ENCODE measurements around the gene SECISBP2. TPM values are rescaled to one million over a fixed set of nuclear protein-coding genes. Genes with fewer than 3 reads are reported as not detected.
"Not testable (repeated sequence)": the region's sequence is repeated elsewhere in the genome, so short reads cannot be mapped to it uniquely, and the experiment has no call there.

SECISBP2 gene
- total RNA-seq, 1 donor from 2014 or later = 15.1 TPM

DNA sequence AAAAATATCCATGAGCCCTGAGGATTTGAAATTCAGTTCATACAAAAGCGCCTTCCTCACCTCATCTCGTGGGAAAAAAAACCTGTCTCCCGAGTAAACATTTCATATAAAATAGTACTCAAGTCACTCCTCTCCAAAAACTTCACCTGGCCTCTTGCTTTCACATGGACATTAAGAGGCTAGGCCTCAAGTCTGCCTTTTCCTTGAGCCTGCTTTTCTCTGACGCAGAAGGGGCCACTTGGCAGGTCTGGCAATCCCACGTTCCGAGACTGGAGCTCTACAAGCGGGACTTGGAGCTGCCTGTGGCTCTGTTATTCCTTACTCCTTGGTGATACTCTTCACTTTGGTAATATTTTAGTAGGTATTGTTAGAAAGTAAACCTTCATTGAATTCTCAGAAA, 34.2 kb upstream of the SECISBP2 start:
- Mint-ChIP-seq H3K4me1 (ENCODE audit: low read depth) (no peaks in the 10 kb centered on the region), H3K27me3 (ENCODE audit: low read depth) (no peaks in the 10 kb centered on the region), H3K27ac (ENCODE audit: unreplicated experiment) (no peak overlapping the region), H3K4me3 (ENCODE audit: unreplicated experiment) (no peak overlapping the region), H3K9me3 (ENCODE audit: low read depth) (no peaks in the 10 kb centered on the region), H3K36me3 (ENCODE audit: low read depth) (no peaks in the 10 kb centered on the region)
- TF ChIP-seq, protein P1, sequence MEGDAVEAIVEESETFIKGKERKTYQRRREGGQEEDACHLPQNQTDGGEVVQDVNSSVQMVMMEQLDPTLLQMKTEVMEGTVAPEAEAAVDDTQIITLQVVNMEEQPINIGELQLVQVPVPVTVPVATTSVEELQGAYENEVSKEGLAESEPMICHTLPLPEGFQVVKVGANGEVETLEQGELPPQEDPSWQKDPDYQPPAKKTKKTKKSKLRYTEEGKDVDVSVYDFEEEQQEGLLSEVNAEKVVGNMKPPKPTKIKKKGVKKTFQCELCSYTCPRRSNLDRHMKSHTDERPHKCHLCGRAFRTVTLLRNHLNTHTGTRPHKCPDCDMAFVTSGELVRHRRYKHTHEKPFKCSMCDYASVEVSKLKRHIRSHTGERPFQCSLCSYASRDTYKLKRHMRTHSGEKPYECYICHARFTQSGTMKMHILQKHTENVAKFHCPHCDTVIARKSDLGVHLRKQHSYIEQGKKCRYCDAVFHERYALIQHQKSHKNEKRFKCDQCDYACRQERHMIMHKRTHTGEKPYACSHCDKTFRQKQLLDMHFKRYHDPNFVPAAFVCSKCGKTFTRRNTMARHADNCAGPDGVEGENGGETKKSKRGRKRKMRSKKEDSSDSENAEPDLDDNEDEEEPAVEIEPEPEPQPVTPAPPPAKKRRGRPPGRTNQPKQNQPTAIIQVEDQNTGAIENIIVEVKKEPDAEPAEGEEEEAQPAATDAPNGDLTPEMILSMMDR (IDR thresholded peaks at IDR 0.05) = no peak
- no peak for DNase-seq (ENCODE audit: low spot score)

DNA sequence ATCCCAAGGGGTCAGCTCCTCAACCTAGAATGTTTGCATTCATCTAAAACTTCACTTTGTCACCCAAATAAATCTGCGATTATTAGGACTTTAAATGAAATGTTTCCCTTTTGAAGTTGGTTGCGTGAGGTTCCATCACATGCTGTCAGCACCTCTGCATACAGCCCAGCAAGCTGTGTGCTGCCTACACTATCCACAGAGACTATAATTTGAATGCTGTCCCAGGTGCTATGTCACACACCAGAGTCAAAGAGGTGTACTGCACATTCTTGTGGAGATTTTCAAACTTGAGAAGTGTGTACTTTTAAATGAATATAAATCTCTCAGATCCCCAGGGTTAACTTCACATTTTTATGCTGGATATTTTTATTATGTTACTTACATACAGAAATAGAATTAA, 26.6 kb upstream of the SECISBP2 start:
- Mint-ChIP-seq H3K36me3 (ENCODE audit: low read depth) (no peaks in the 10 kb centered on the region), H3K4me3 (ENCODE audit: unreplicated experiment) (no peak overlapping the region), H3K9me3 (ENCODE audit: low read depth) (peaks cover 8% of the 10 kb centered on the region), H3K4me1 (ENCODE audit: low read depth) (no peaks in the 10 kb centered on the region), H3K27ac (ENCODE audit: unreplicated experiment) (no peak overlapping the region), H3K27me3 (ENCODE audit: low read depth) (no peaks in the 10 kb centered on the region)
- DNase-seq (ENCODE audit: low spot score) = no peak
- TF ChIP-seq, protein P1 (IDR thresholded peaks at IDR 0.05) = no peak

DNA sequence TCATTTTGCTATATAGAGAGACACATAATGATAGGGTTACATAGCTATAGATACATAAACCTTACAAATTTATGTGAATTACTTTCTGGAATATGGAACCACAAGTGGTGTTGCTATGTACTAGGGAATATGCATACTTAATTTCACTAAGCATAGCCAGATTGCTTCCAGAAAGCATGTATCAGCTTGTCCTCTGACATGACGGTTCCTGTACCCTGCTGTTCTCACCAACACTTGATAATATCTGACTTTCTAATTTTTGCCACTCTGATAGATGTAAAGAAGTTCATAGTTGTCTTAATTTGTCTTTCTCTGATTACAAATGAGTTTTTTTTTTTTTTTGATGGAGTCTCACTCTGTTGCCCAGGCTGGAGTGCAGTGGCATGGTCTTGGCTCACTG, 25.3 kb upstream of the SECISBP2 start:
- no peak overlapping the region for H3K4me3 Mint-ChIP-seq (ENCODE audit: unreplicated experiment)
- H3K27me3 Mint-ChIP-seq (ENCODE audit: low read depth) = no peaks in the 10 kb centered on the region
- TF ChIP-seq, protein P1 (IDR thresholded peaks at IDR 0.05) = no peak
- no peak for DNase-seq (ENCODE audit: low spot score)
- peaks cover 8% of the 10 kb centered on the region for H3K9me3 Mint-ChIP-seq (ENCODE audit: low read depth)
- no peaks in the 10 kb centered on the region for H3K4me1 Mint-ChIP-seq (ENCODE audit: low read depth)
- H3K36me3 Mint-ChIP-seq (ENCODE audit: low read depth) = no peaks in the 10 kb centered on the region
- no peak overlapping the region for H3K27ac Mint-ChIP-seq (ENCODE audit: unreplicated experiment)

DNA sequence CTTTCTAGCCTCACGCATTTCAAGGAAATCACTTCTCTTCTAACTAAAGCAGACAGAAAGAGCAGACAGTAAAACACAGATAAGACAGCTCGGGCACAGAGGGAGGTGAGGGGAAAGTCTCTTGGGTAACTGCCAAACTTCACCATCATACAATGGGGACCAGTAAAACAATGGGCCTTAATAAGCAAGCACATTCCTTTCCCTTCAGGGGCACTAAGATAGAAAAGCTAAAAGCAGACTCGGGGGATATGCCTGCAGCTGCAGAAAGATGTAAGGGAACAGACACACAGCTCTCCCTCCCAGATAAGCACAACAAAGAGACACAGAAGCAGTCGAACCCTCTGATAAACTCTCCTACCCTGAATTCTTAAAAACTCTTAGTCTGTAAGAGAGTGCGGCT, 22.9 kb upstream of the SECISBP2 start:
- Mint-ChIP-seq H3K36me3 (ENCODE audit: low read depth) (no peaks in the 10 kb centered on the region), H3K9me3 (ENCODE audit: low read depth) (peaks cover 8% of the 10 kb centered on the region), H3K27me3 (ENCODE audit: low read depth) (no peaks in the 10 kb centered on the region), H3K27ac (ENCODE audit: unreplicated experiment) (no peak overlapping the region), H3K4me1 (ENCODE audit: low read depth) (no peaks in the 10 kb centered on the region), H3K4me3 (ENCODE audit: unreplicated experiment) (no peak overlapping the region)
- TF ChIP-seq, protein P1 (IDR thresholded peaks at IDR 0.05) = no peak
- DNase-seq (ENCODE audit: low spot score) = no peak

DNA sequence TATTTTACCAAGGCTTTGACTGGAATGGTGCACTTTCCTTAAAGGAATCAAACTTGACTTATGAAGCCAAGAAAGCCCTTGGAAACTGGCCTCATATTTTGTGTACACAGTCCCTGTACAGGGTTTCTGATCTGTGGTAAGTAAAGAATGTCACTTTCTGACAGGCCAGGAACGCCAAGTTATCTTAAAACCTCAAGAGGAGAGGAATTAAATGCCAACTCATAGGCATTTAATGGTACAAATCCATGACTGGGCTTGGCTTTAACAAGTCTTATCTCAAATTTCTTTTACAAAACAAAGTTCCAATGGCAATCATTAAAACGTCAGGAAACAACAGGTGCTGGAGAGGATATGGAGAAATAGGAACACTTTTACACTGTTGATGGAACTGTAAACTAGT, 16.3 kb upstream of the SECISBP2 start:
- not testable (repeated sequence) for H3K4me3 Mint-ChIP-seq (ENCODE audit: unreplicated experiment); H3K36me3 Mint-ChIP-seq (ENCODE audit: low read depth); H3K4me1 Mint-ChIP-seq (ENCODE audit: low read depth); H3K9me3 Mint-ChIP-seq (ENCODE audit: low read depth); H3K27me3 Mint-ChIP-seq (ENCODE audit: low read depth); H3K27ac Mint-ChIP-seq (ENCODE audit: unreplicated experiment); DNase-seq (ENCODE audit: low spot score)

DNA sequence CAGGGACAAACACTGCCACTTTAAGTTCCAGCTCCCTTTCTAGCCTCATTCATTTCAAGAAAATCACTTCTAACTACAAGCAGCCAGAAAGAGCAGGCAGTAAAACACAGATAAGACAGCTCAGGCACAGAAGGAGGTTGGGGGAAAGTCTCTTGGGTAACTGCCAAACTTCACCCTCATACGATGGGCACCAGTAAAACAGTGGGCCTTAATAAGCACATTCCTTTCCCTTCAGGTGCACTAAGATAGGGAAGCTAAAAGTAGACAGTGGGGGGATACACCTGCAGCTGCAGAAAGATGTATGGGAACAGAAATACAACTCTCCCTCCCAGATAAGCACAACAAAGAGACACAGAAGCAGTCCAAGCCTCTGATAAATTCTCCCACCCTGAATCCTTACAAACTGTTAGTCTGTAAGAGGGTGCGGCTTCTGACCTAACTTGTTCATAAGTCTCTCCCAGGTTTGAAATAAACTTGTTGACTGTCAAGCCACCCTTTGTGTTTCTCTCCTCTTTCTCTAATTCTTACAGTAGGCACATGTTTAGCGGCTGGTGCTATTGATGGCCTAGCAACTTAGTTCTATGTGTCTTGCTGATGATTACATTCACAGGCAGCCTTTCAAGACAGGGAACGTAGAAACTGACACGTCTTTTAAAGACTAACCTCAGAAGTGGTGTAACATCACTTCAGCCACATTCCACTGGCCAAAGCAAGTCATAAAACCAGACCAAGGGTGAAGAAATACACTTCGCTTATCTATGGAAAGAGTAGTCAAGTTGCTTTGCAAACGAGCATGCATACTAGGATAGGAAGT, 14.1 kb upstream of the SECISBP2 start:
- Mint-ChIP-seq H3K4me1 (ENCODE audit: low read depth) (no peaks in the 10 kb centered on the region), H3K27ac (ENCODE audit: unreplicated experiment) (no peak overlapping the region), H3K36me3 (ENCODE audit: low read depth) (no peaks in the 10 kb centered on the region), H3K9me3 (ENCODE audit: low read depth) (no peaks in the 10 kb centered on the region), H3K4me3 (ENCODE audit: unreplicated experiment) (no peak overlapping the region), H3K27me3 (ENCODE audit: low read depth) (no peaks in the 10 kb centered on the region)
- TF ChIP-seq, protein P1 (IDR thresholded peaks at IDR 0.05) = no peak
- DNase-seq (ENCODE audit: low spot score) = no peak

Data from chondrocyte (in vitro differentiated cells).